HG02981 (cell line): ENCODE measurements around the gene C1QL2.

Experiments used
- ATAC-seq: cut with Tn5 transposase; IDR thresholded peaks from one replicate; pipeline ENCODE4 v1.9.1; 2021; ENCODE audit warnings: mild to moderate bottlenecking, moderate library complexity; ENCODE audit not compliant: unreplicated experiment

Gene C1QL2

DNA sequence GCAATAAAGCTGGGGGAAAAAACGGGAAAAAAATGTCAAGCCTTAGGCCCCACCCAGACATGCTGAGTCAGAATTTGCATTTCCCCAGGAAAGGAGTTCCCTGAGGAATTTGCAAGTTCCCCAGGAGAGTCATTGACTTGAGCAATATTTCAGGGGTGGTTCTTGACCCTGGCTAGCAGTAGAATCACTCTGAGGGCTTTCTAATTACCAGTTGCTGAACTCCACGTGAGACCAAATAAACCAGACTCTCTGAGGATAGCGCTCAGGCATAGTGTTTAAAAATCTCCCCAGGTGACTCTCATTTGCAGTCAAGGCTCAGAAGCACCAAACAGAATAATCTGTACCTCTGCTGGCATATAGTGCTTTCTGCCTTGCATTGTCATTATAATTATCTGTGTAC, 48.7 kb downstream of the C1QL2 start:
- ATAC-seq: no peak

DNA sequence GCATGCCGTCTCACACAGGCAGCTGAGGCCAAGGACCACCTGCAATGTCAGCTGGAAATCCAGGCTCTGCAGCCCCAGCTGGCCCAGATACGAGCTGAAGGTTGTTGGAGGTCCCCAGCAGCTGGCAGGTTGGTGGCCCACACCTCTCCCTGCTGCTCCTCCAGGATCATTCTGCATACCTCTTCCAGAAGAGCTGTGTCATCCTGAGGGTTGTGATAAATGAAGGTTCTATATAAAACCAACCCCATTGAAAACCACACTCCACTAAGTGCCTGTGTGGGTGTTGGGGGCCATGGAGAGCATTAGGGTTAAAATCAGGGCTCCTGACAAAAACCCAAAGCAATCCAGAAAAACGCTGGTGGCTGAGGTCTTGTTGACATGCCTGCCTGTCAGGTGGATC, 50.4 kb downstream of the C1QL2 start:
- no peak for ATAC-seq

DNA sequence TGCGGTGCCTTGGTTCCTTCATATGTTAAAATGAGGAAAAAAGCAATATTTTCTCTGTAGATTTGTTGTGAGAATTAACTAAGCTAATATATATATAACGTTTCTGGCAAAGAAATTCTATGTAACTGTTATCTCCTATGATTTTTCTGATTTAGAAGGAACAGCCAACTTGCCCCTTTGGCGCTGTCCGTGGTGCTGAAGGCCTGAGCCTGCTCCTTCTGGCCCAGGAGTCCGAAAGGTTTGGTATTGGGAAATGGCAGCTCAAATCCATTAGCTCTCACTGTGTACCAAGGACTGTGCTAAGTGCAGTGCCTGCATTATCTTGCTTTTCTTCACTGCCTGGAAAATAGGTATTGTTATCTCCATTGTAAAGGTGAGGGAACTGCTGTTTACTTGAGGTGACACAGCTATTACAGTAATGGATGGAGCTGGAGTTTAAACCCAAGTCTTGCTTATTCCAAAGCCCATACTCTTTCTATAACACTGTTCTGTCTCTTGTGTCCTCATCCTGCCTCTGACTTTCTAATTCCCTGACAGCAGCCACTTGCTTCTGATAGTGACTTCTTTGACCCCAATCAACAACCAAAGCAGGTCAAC, 52.2 kb downstream of the C1QL2 start:
- no peak for ATAC-seq
